IMR-90 (cell line): Measurements from ENCODE around the gene CGNL1. TPM values are rescaled to one million over a fixed set of nuclear protein-coding genes. Genes with fewer than 3 reads are reported as not detected.

Source experiments
- ATAC-seq: fragments of 200-7000 bp; cut with Tn5 transposase; 2 replicates; pipeline ENCODE4 v1.9.1; 2020; ENCODE audit warnings: low read depth, mild to moderate bottlenecking, moderate library complexity
- BruUV-seq: library from RNA; stranded (reverse); fragments of 400-500 nt; replicated peaks from 2 replicates; lab custom pipeline; 2021; lab: Mats Ljungman, UMichigan
- CTCF ChIA-PET: fragments of 300-600 bp; formaldehyde crosslinking; extraction: SDS; loops from one replicate; lab custom pipeline; 2021; ENCODE audit warnings: antibody characterized with exemption; lab: Yijun Ruan, JAX
- POLR2A ChIA-PET: fragments of 300-600 bp; sonication (Branson Sonifier 250); formaldehyde crosslinking; loops from one replicate; lab custom pipeline; 2022; ENCODE audit warnings: antibody characterized with exemption; ENCODE audit not compliant: unreplicated experiment; lab: Charles Lee
- DNase-seq: peaks from one replicate; pipeline ENCODE4 v3.0.0; 2013
- H2AFZ ChIP-seq: replicated peaks from 2 replicates; pipeline ENCODE3; 2013; ENCODE audit warnings: low read length, mild to moderate bottlenecking; ENCODE audit not compliant: poor library complexity
- H2AK5ac ChIP-seq: 2 replicates; pipeline ENCODE4 v1.6.1; 2013; ENCODE audit warnings: low read depth, low read length, inconsistent platforms
- H2AK9ac ChIP-seq: replicated peaks from 2 replicates; pipeline ENCODE3; 2013; ENCODE audit warnings: mild to moderate bottlenecking, low read depth, low read length, moderate library complexity; ENCODE audit not compliant: poor library complexity
- H2BK120ac ChIP-seq: 2 replicates; pipeline ENCODE4 v1.6.1; 2013; ENCODE audit warnings: low read depth, low read length, inconsistent platforms
- H2BK15ac ChIP-seq: 3 replicates; pipeline ENCODE4 v1.6.1; 2013; ENCODE audit warnings: low read depth, low read length, inconsistent platforms
- H2BK20ac ChIP-seq: 2 replicates; pipeline ENCODE4 v1.6.1; 2013; ENCODE audit warnings: low read depth, mild to moderate bottlenecking, inconsistent platforms, low read length, moderate library complexity
- H2BK5ac ChIP-seq: 2 replicates; pipeline ENCODE4 v1.6.1; 2013; ENCODE audit warnings: mild to moderate bottlenecking, low read depth, low read length, inconsistent platforms; ENCODE audit not compliant: poor library complexity, severe bottlenecking
- H3K14ac ChIP-seq: replicated peaks from 2 replicates; pipeline ENCODE4 v1.6.1; 2013; ENCODE audit warnings: low read depth, low read length, inconsistent platforms
- H3K18ac ChIP-seq: 2 replicates; pipeline ENCODE4 v1.6.1; 2013; ENCODE audit warnings: low read depth, low read length, control low read depth
- H3K23ac ChIP-seq: 2 replicates; pipeline ENCODE4 v1.6.1; 2013; ENCODE audit warnings: low read depth, low read length, inconsistent platforms
- H3K27ac ChIP-seq: 2 replicates; pipeline ENCODE4 v1.5.1; 2013; ENCODE audit warnings: mild to moderate bottlenecking, control low read depth, low read length; ENCODE audit not compliant: insufficient read depth
- H3K27me3 ChIP-seq: 2 replicates; pipeline ENCODE4 v1.6.1; 2013; ENCODE audit warnings: low read length; ENCODE audit not compliant: control insufficient read depth, insufficient read depth
- H3K36me3 ChIP-seq: 2 replicates; pipeline ENCODE4 v1.6.1; 2013; ENCODE audit warnings: low read length, mixed read lengths; ENCODE audit not compliant: control insufficient read depth, insufficient read depth
- H3K4ac ChIP-seq: 2 replicates; pipeline ENCODE4 v1.6.1; 2013; ENCODE audit warnings: low read depth, low read length, inconsistent platforms
- H3K4me1 ChIP-seq: 2 replicates; pipeline ENCODE4 v1.6.1; 2013; ENCODE audit warnings: low read length, mixed read lengths; ENCODE audit not compliant: control insufficient read depth, insufficient read depth
- H3K4me2 ChIP-seq: 2 replicates; pipeline ENCODE4 v1.6.1; 2013; ENCODE audit warnings: low read depth, mild to moderate bottlenecking, control low read depth, low read length, moderate library complexity
- H3K4me3 ChIP-seq: 2 replicates; pipeline ENCODE4 v1.5.1; 2013; ENCODE audit warnings: low read depth, mild to moderate bottlenecking, control low read depth, low read length, moderate library complexity; ENCODE audit not compliant: insufficient read depth
- H3K56ac ChIP-seq: 2 replicates; pipeline ENCODE4 v1.6.1; 2013; ENCODE audit warnings: low read length, inconsistent platforms; ENCODE audit not compliant: insufficient read depth; ENCODE audit errors: extremely low read depth
- H3K79me1 ChIP-seq, 2 experiments: 2 replicates each; pipeline ENCODE4 v1.6.1; 2013; ENCODE audit warnings: low read length in 2 of 2, inconsistent platforms in 1 of 2, low read depth in 1 of 2
- H3K9ac ChIP-seq: 2 replicates; pipeline ENCODE4 v1.6.1; 2013; ENCODE audit warnings: low read depth, low read length, control low read depth
- H3K9me1 ChIP-seq: 2 replicates; pipeline ENCODE4 v1.6.1; 2013; ENCODE audit warnings: low read length, inconsistent platforms; ENCODE audit not compliant: insufficient read depth
- H3K9me3 ChIP-seq: 2 replicates; pipeline ENCODE4 v1.6.1; 2013; ENCODE audit warnings: low read length; ENCODE audit not compliant: control insufficient read depth, insufficient read depth
- H4K20me1 ChIP-seq: 2 replicates; pipeline ENCODE4 v1.6.1; 2013; ENCODE audit warnings: low read length, inconsistent platforms; ENCODE audit not compliant: insufficient read depth
- H4K5ac ChIP-seq: 2 replicates; pipeline ENCODE4 v1.6.1; 2013; ENCODE audit warnings: mild to moderate bottlenecking, low read depth, low read length, control low read depth
- H4K8ac ChIP-seq, 2 experiments: 2 replicates each; pipeline ENCODE4 v1.6.1; 2013; ENCODE audit warnings: low read depth in 2 of 2, low read length in 2 of 2, control low read depth in 1 of 2, inconsistent platforms in 1 of 2
- H4K91ac ChIP-seq: 2 replicates; pipeline ENCODE4 v1.6.1; 2013; ENCODE audit warnings: low read depth, low read length, inconsistent platforms; ENCODE audit not compliant: insufficient read depth
- CEBPB ChIP-seq: IDR thresholded peaks from 2 replicates; pipeline ENCODE4 v1.6.1; 2012; ENCODE audit warnings: low read depth, low read length, improper control_type of control experiment
- CHD1 ChIP-seq: IDR thresholded peaks from 2 replicates; pipeline ENCODE4 v1.6.1; 2012; ENCODE audit warnings: low read depth, low read length, improper control_type of control experiment
- MAFK ChIP-seq: IDR thresholded peaks from 2 replicates; pipeline ENCODE4 v1.6.1; 2012; ENCODE audit warnings: low read depth, low read length, improper control_type of control experiment
- POLR2A ChIP-seq: IDR thresholded peaks from 2 replicates; pipeline ENCODE4 v1.6.1; 2012; ENCODE audit warnings: mild to moderate bottlenecking, low read depth, low read length
- RAD21 ChIP-seq: IDR thresholded peaks from 2 replicates; pipeline ENCODE4 v1.6.1; 2012; ENCODE audit warnings: low read length, improper control_type of control experiment
- RCOR1 ChIP-seq: IDR thresholded peaks from 2 replicates; pipeline ENCODE4 v1.6.1; 2012; ENCODE audit warnings: mild to moderate bottlenecking, low read length, improper control_type of control experiment; ENCODE audit not compliant: insufficient replicate concordance
- RFX5 ChIP-seq: IDR thresholded peaks from 2 replicates; pipeline ENCODE4 v1.8.0; 2012; ENCODE audit warnings: low read depth, mild to moderate bottlenecking, low read length, moderate library complexity
- WGBS, 2 experiments: methylation state at CpG; one replicate each; pipeline versions ENCODE4 v1.1.5 to v1.1.7; 2013; ENCODE audit warnings: missing lambda C conversion rate in 2 of 2; ENCODE audit not compliant: insufficient read length in 1 of 2; ENCODE audit errors: extremely low coverage in 2 of 2; 5-methylcytosine and 5-hydroxymethylcytosine counted together
- dilution Hi-C: fragments of 300-500 bp; cut with HindIII; formaldehyde crosslinking; loops from one replicate; pipeline ENCODE4 v1.14.3; 2018; ENCODE audit warnings: low sequenced_read_pairs; ENCODE audit not compliant: unreplicated experiment
- in situ Hi-C: fragments of 300-500 bp; cut with MboI; formaldehyde crosslinking; loops from 3 replicates; pipeline ENCODE4 v1.14.3; 2019; ENCODE audit warnings: low sequenced_read_pairs, inconsistent platforms, mixed read lengths
- intact Hi-C: fragments of 100-400 bp; cut with micrococcal nuclease; formaldehyde crosslinking; loops from 2 replicates; pipeline ENCODE4 v1.10.0; 2022
- polyA plus RNA-seq, 3 experiments: library from polyadenylated mRNA; depleted of rRNA; stranded (reverse); fragments of >200 nt; gene quantifications; 2 replicates each; pipeline ENCODE4 v1.2.3, GENCODE V29; 2012; ENCODE audit warnings: low replicate concordance in 1 of 3
- total RNA-seq: library from RNA; depleted of rRNA; stranded (reverse); fragments of >200 nt; gene quantifications from 2 replicates; pipeline ENCODE4 v1.2.3, GENCODE V29; 2012

Gene CGNL1
- total and polyA plus RNA-seq, 2 of the 4 experiments (the other 2 are of a cell fraction): 0.07 to 0.18 TPM

DNA sequence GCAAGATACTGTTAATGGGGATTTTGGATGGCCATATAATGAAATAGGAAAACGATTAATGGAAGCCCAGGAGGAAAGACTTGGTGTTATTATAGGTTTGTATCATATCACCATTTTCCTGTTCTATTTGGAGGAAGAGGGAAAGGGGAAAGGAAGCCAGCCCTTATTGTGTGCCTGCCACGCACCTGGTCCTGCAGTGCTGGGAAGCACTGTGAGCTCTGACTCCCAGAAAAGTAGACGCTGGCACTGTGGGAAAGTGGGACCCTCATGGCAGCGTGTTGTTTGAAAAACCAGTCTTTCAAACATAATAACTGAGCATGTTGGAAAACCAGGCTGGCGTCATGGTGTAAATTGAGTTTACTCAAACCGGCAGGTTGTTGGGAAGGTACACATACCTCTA is 22.0 kb downstream of the CGNL1 start:
- H3K36me3 ChIP-seq: no peaks in the 10 kb centered on the region
- no peaks in the 10 kb centered on the region for H4K20me1 ChIP-seq
- intact Hi-C loops (no loop called here), dilution Hi-C loops (no loop called here), in situ Hi-C loops (no loop called here)
- no peak overlapping the region for H4K8ac ChIP-seq
- H3K79me1 ChIP-seq: no peaks in the 10 kb centered on the region
- no peak overlapping the region for H3K4me2 ChIP-seq
- no peak overlapping the region for H4K5ac ChIP-seq
- no peak overlapping the region for H3K14ac ChIP-seq
- ChIA-PET POLR2A (no interaction called here), CTCF (no interaction called here)
- no peak overlapping the region for H3K9ac ChIP-seq
- DNase-seq: no peak
- no peak overlapping the region for H2AK9ac ChIP-seq
- no peak overlapping the region for H3K18ac ChIP-seq
- no TSS peak for BruUV-seq
- H3K9me3 ChIP-seq: no peaks in the 10 kb centered on the region
- no peak overlapping the region for H3K23ac ChIP-seq
- H3K9me1 ChIP-seq: no peaks in the 10 kb centered on the region
- peaks cover 6% of the 10 kb centered on the region for H3K27me3 ChIP-seq
- no peak overlapping the region for H2BK20ac ChIP-seq
- ATAC-seq: no peak
- no peak overlapping the region for H2AFZ ChIP-seq
- no peak for TF ChIP-seq RAD21
- TF ChIP-seq MAFK: no peak
- no peak for TF ChIP-seq CEBPB
- no peak for TF ChIP-seq RCOR1
- TF ChIP-seq RFX5: no peak
- TF ChIP-seq POLR2A: no peak
- TF ChIP-seq CHD1: no peak
- H3K27ac ChIP-seq: no peak overlapping the region
- H3K4ac ChIP-seq: no peak overlapping the region
- no peak overlapping the region for H3K56ac ChIP-seq
- no peaks in the 10 kb centered on the region for H3K4me1 ChIP-seq
- H2BK15ac ChIP-seq: no peak overlapping the region
- no peak overlapping the region for H4K91ac ChIP-seq
- H2BK120ac ChIP-seq: no peak overlapping the region
- H2BK5ac ChIP-seq: no peak overlapping the region
- no CpG with 5 or more reads among the region's 6 CpGs for WGBS, 2 experiments
- H3K4me3 ChIP-seq: no peak overlapping the region
- no peak overlapping the region for H2AK5ac ChIP-seq
